ENCODE data around the gene AMBRA1.

Gene AMBRA1

GRCh38 chr11:46537537-46538295, 56.1 kb downstream of the AMBRA1 start:
- TF ChIP-seq CTCF (IDR thresholded peaks at IDR 0.05; ENCODE audit: low read length, missing control alignments) = no peak
- no peak overlapping the region for H3K4me3 ChIP-seq (replicated peaks; ENCODE audit: low read depth, low read length)
- DNase-seq (ENCODE audit: low read depth) = peak; percentile 85

- no peak for DNase-seq (ENCODE audit: low read depth)
- no peak overlapping the region for H3K4me3 ChIP-seq (replicated peaks; ENCODE audit: low read depth, low read length)
- peak; percentile 18 for TF ChIP-seq CTCF (IDR thresholded peaks at IDR 0.05; ENCODE audit: low read length, missing control alignments)
Observed at GRCh38 chr11:46537121-46537520, 56.7 kb downstream of the AMBRA1 start.

- TF ChIP-seq CTCF (IDR thresholded peaks at IDR 0.05; ENCODE audit: low read length, missing control alignments) = no peak
- DNase-seq (ENCODE audit: low read depth) = no peak
- no peak overlapping the region for H3K4me3 ChIP-seq (replicated peaks; ENCODE audit: low read depth, low read length)
Observed at GRCh38 chr11:46535688-46536087, 58.1 kb downstream of the AMBRA1 start.

- no peak for TF ChIP-seq CTCF (IDR thresholded peaks at IDR 0.05; ENCODE audit: low read length, missing control alignments)
- H3K4me3 ChIP-seq (replicated peaks; ENCODE audit: low read depth, low read length) = no peak overlapping the region
- no peak for DNase-seq (ENCODE audit: low read depth)
Observed at GRCh38 chr11:46534711-46535110, 59.1 kb downstream of the AMBRA1 start.

GRCh38 chr11:46533396-46534100, 60.3 kb downstream of the AMBRA1 start:
- no peak overlapping the region for H3K4me3 ChIP-seq (replicated peaks; ENCODE audit: low read depth, low read length)
- no peak for DNase-seq (ENCODE audit: low read depth)
- TF ChIP-seq CTCF (IDR thresholded peaks at IDR 0.05; ENCODE audit: low read length, missing control alignments) = no peak

GRCh38 chr11:46529928-46530574, 63.8 kb downstream of the AMBRA1 start:
- H3K4me3 ChIP-seq (replicated peaks; ENCODE audit: low read depth, low read length) = no peak overlapping the region
- no peak for TF ChIP-seq CTCF (IDR thresholded peaks at IDR 0.05; ENCODE audit: low read length, missing control alignments)
- DNase-seq (ENCODE audit: low read depth) = no peak

Measured in fibroblast of pulmonary artery (primary cell).